GM19324 (cell line): ENCODE results near the gene CYP2F1.

Experiments
- ATAC-seq: cut with Tn5 transposase; IDR thresholded peaks from one replicate; pipeline ENCODE4 v1.9.1; 2021; ENCODE audit warnings: mild to moderate bottlenecking, moderate library complexity; ENCODE audit not compliant: unreplicated experiment, low FRiP score

CYP2F1 gene

DNA sequence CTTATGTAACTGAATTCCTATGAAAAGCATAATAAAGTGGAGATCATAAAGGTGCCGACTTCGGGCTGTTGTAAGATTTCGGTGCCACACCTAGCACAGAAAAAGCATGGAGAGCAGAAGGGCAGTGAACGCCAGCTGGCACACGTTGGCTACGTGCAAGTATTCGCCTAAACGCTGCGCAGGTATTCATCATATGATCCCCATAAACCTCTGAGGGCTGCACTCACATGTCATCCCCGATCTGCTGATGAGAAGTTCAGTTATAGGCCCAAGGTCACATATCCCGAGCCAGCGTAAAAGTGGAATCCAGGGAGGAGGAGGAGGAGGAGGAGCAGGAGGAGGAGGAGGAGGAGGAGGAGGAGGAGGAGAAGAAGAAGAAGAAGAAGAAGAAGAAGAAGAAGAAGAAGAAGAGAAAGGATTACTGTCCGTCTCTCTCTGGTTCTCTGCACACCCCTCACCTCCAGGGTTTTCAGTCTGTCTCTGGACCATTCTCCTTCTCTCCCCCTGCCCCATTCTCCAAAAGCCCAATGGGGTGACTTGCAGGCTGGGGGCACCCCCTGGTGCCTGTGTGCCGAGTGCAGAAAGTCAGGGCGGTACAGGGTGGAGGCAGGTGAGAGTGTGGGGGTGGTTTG is 60.2 kb downstream of the CYP2F1 start:
- no peak for ATAC-seq

DNA sequence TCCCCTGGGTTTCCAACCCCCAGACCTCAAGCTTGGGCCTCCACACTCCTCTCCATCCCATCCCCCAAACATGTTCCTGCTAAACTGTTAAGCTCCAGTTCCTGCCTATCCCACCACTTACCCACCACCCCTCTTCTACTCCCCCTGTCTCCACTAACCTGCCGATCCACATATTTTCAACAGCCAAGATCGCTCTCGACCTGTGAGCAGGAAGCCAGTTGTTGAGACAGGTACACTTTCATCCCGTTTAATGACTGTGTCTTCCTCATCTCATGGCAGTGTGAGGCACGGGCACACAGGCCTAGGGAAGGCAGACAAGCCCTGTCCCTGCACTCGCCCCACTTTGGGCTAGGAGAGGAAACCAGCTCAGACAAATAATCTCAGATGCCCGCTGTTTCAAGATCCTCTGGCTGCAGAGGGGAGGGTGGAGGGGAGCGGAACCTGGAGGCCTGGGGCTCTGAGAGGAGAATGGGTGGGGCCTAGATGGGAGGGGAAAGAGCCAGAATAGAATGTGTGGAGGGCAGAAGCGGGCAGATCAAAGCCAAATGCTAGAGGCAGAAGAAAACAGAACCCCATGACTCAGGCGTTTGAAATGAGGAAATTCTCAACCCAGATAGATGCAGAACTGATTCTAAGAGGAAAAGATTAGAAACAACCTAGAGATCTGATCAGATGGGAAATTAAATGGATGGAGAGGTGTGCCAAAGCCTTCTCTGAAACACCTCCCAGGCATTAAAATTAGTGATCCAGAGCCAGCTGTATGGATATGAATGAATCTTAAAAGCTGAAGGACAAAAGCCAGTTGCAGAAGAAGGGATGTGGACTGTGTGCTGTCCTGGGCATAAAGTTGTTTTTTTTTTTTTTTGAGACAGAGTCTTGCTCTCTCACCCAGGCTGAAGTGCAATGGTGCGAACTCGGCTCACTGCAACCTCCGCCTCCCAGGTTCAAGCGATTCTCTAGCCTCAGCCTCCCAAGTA is 61.9 kb downstream of the CYP2F1 start:
- no peak for ATAC-seq
